Occipital lobe (tissue), 2 donors: Measurements from ENCODE around the gene TLL1. TPM values are rescaled to one million over a fixed set of nuclear protein-coding genes. Genes with fewer than 3 reads are reported as not detected.

ENCODE experiments used
- DNase-seq: peaks from one replicate; lab custom pipeline; 2025; lab: John Stamatoyannopoulos, UW
- total RNA-seq: library from RNA; depleted of rRNA; stranded (reverse); fragments of >200 nt; gene quantifications from one replicate; pipeline ENCODE4 v1.2.3, GENCODE V29; 2014

Gene TLL1
- total RNA-seq, 1 donor from 2014 or later: 0.78 TPM

GRCh38 chr4:166045457-166045856 lies 172.4 kb downstream of the TLL1 start:
- DNase-seq: no peak

GRCh38 chr4:166049036-166049435 lies 176.0 kb downstream of the TLL1 start:
- DNase-seq: no peak

- DNase-seq: no peak
Measured at GRCh38 chr4:166064721-166065120, 191.7 kb downstream of the TLL1 start.

GRCh38 chr4:166065324-166065723 lies 192.3 kb downstream of the TLL1 start:
- no peak for DNase-seq

- DNase-seq: no peak
Measured at GRCh38 chr4:166066936-166067335, 193.9 kb downstream of the TLL1 start.

GRCh38 chr4:166067915-166068314 lies 194.9 kb downstream of the TLL1 start:
- DNase-seq: no peak

- DNase-seq: no peak
Measured at GRCh38 chr4:166073783-166074182, 200.7 kb downstream of the TLL1 start.

GRCh38 chr4:166075599-166075998 lies 202.6 kb downstream of the TLL1 start:
- DNase-seq: no peak

GRCh38 chr4:166077782-166078181 lies 204.7 kb downstream of the TLL1 start:
- no peak for DNase-seq

GRCh38 chr4:166078383-166078782 lies 205.3 kb downstream of the TLL1 start:
- no peak for DNase-seq

- no peak for DNase-seq
Measured at GRCh38 chr4:166078955-166079354, 205.9 kb downstream of the TLL1 start.

GRCh38 chr4:166087569-166087968 lies 214.5 kb downstream of the TLL1 start:
- DNase-seq: no peak

- DNase-seq: no peak
Measured at GRCh38 chr4:166088576-166088975, 215.5 kb downstream of the TLL1 start.

- no peak for DNase-seq
Measured at GRCh38 chr4:166091146-166091545, 218.1 kb downstream of the TLL1 start.

- DNase-seq: no peak
Measured at GRCh38 chr4:166091912-166092510, 219.0 kb downstream of the TLL1 start.

GRCh38 chr4:166092797-166093290 lies 219.8 kb downstream of the TLL1 start:
- DNase-seq: no peak

- DNase-seq: no peak
Measured at GRCh38 chr4:166104623-166105022, 231.6 kb downstream of the TLL1 start.

- no peak for DNase-seq
Measured at GRCh38 chr4:166121897-166122296, 248.9 kb downstream of the TLL1 start.

GRCh38 chr4:166123546-166123945 lies 250.5 kb downstream of the TLL1 start:
- DNase-seq: no peak

- no peak for DNase-seq
Measured at GRCh38 chr4:166128403-166128802, 255.4 kb downstream of the TLL1 start.

- DNase-seq: no peak
Measured at GRCh38 chr4:166134285-166134684, 261.2 kb downstream of the TLL1 start.

- no peak for DNase-seq
Measured at GRCh38 chr4:166140951-166141350, 267.9 kb downstream of the TLL1 start.

GRCh38 chr4:166143227-166143626 lies 270.2 kb downstream of the TLL1 start:
- no peak for DNase-seq

- DNase-seq: no peak
Measured at GRCh38 chr4:166144607-166145006, 271.6 kb downstream of the TLL1 start.
